ENCODE data around the gene CDADC1. TPM values are rescaled to one million over a fixed set of nuclear protein-coding genes. Genes with fewer than 3 reads are reported as not detected.

CDADC1 gene
- total RNA-seq, 1 experiment from 2014 or later: 7.6 TPM

DNA sequence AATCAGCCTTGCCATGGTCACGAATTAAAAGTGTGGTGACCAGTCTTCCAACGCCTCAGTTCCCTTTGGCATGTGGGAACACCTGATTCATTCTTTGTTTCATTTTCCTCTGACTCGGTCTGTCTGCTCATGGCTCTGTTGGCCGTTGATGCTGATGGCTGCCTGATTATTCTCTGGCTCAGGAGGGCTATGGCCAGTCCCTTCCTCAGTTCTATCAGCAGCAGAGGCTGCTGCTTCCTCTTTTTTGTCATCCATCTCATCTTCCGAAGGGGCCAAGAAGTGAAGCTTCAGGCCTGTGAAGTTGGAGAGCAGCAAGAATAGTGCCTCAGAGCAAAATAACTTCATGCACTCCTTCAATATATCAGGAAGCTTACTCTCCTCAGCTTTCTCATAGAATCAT lies 37.1 kb upstream of the CDADC1 start:
- intact Hi-C loops (cut with micrococcal nuclease): no loop called here
- H3K4me2 ChIP-seq (ENCODE audit: low read length): no peak overlapping the region
- H3K4me3 ChIP-seq (replicated peaks in 1 of 2; ENCODE audit: low read depth in 1 of 2, low read length in 2 of 2): no peak overlapping the region
- no peaks in the 10 kb centered on the region for H3K9me3 ChIP-seq (ENCODE audit: control insufficient read depth in 1 of 2, insufficient read depth in 1 of 2, low read depth in 1 of 2, low read length in 2 of 2)
- H4K20me1 ChIP-seq (ENCODE audit: insufficient read depth): no peaks in the 10 kb centered on the region
- H2AFZ ChIP-seq (ENCODE audit: low read depth, low read length, poor library complexity, severe bottlenecking): no peak overlapping the region
- H3K36me3 ChIP-seq (ENCODE audit: control insufficient read depth in 1 of 2, insufficient read depth in 2 of 2, low read length in 2 of 2): 0 out of 4 replicates have a peak, but pooled peaks cover 6% of the 10 kb centered on the region in 2 experiments
- BruUV-seq (replicated peaks): no TSS peak
- no peak overlapping the region for H3K9ac ChIP-seq (ENCODE audit: low read length)
- RAD21 ChIA-PET (ENCODE audit: low non-redundant PET in 1 of 2, low total read pairs in 2 of 2, uncharacterized antibody in 2 of 2, unreplicated experiment in 2 of 2): no interaction called here
- no peak for ATAC-seq
- no peak overlapping the region for H3K27ac ChIP-seq (ENCODE audit: low read depth, low read length)
- no peak for DNase-seq (ENCODE audit: low read depth, low spot score)
- CTCF ChIA-PET: no interaction called here
- TF ChIP-seq CEBPB (IDR thresholded peaks at IDR 0.05; ENCODE audit: low read depth) (no peak), FOSL1 (IDR thresholded peaks at IDR 0.05; ENCODE audit: low read depth) (no peak), CBX3 (IDR thresholded peaks at IDR 0.05; ENCODE audit: low read depth) (no peak)
- TF ChIP-seq, protein P1, sequence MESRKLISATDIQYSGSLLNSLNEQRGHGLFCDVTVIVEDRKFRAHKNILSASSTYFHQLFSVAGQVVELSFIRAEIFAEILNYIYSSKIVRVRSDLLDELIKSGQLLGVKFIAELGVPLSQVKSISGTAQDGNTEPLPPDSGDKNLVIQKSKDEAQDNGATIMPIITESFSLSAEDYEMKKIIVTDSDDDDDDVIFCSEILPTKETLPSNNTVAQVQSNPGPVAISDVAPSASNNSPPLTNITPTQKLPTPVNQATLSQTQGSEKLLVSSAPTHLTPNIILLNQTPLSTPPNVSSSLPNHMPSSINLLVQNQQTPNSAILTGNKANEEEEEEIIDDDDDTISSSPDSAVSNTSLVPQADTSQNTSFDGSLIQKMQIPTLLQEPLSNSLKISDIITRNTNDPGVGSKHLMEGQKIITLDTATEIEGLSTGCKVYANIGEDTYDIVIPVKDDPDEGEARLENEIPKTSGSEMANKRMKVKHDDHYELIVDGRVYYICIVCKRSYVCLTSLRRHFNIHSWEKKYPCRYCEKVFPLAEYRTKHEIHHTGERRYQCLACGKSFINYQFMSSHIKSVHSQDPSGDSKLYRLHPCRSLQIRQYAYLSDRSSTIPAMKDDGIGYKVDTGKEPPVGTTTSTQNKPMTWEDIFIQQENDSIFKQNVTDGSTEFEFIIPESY (IDR thresholded peaks at IDR 0.05; ENCODE audit: extremely low read depth, insufficient replicate concordance, low read length): no peak
- no peaks in the 10 kb centered on the region for H3K27me3 ChIP-seq (ENCODE audit: insufficient read depth, low read length)
- POLR2A ChIA-PET: no interaction called here
- peaks cover 3 to 9% of the 10 kb centered on the region in 2 experiments; a peak in 3 of 4 replicates for H3K4me1 ChIP-seq (ENCODE audit: control insufficient read depth in 1 of 2, insufficient read depth in 2 of 2, low read length in 2 of 2)
- no peaks in the 10 kb centered on the region for H3K9me2 ChIP-seq (ENCODE audit: insufficient read depth)
- no peaks in the 10 kb centered on the region for H3K79me2 ChIP-seq (ENCODE audit: insufficient read depth, low read length)

DNA sequence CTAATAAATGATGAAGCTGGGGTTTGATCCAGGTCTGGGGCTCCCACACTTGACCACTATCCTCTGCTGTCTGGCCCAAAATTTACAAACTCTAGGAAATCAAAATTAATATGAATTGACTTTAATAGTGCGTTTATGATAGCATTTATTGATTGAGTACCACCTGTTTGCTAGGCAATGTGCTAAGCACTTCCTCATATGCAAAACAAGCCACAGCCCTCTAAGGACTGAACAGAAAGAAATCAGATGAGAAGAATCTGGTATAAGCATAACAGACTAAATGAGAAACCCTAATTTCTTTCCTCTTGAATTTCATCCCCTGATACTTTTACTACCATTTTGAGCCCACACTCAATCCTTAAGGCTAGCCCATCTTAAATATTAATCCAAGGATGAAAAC lies 34.2 kb upstream of the CDADC1 start:
- RAD21 ChIA-PET (ENCODE audit: low non-redundant PET in 1 of 2, low total read pairs in 2 of 2, uncharacterized antibody in 2 of 2, unreplicated experiment in 2 of 2): no interaction called here
- no TSS peak for BruUV-seq (replicated peaks)
- H3K27ac ChIP-seq (ENCODE audit: low read depth, low read length): no peak overlapping the region
- no peaks in the 10 kb centered on the region for H3K36me3 ChIP-seq (ENCODE audit: control insufficient read depth in 1 of 2, insufficient read depth in 2 of 2, low read length in 2 of 2)
- DNase-seq (ENCODE audit: low read depth, low spot score): no peak
- no peak for ATAC-seq
- no peaks in the 10 kb centered on the region for H3K27me3 ChIP-seq (ENCODE audit: insufficient read depth, low read length)
- H3K4me2 ChIP-seq (ENCODE audit: low read length): no peak overlapping the region
- no peaks in the 10 kb centered on the region for H3K9me2 ChIP-seq (ENCODE audit: insufficient read depth)
- H3K9me3 ChIP-seq (ENCODE audit: control insufficient read depth in 1 of 2, insufficient read depth in 1 of 2, low read depth in 1 of 2, low read length in 2 of 2): no peaks in the 10 kb centered on the region
- CTCF ChIA-PET: no interaction called here
- H3K79me2 ChIP-seq (ENCODE audit: insufficient read depth, low read length): no peaks in the 10 kb centered on the region
- no peak overlapping the region for H3K4me3 ChIP-seq (replicated peaks in 1 of 2; ENCODE audit: low read depth in 1 of 2, low read length in 2 of 2)
- POLR2A ChIA-PET: no interaction called here
- H2AFZ ChIP-seq (ENCODE audit: low read depth, low read length, poor library complexity, severe bottlenecking): no peak overlapping the region
- H3K9ac ChIP-seq (ENCODE audit: low read length): no peak overlapping the region
- intact Hi-C loops (cut with micrococcal nuclease): no loop called here
- peaks cover 3 to 9% of the 10 kb centered on the region in 2 experiments; a peak in 3 of 4 replicates for H3K4me1 ChIP-seq (ENCODE audit: control insufficient read depth in 1 of 2, insufficient read depth in 2 of 2, low read length in 2 of 2)
- no peak for TF ChIP-seq EGR1 (IDR thresholded peaks at IDR 0.05; ENCODE audit: low read depth)
- no peak for TF ChIP-seq SRF (IDR thresholded peaks at IDR 0.05; ENCODE audit: low read depth)
- no peak for TF ChIP-seq RAD21 (IDR thresholded peaks at IDR 0.05; ENCODE audit: low read depth)
- TF ChIP-seq FOSL1 (IDR thresholded peaks at IDR 0.05; ENCODE audit: low read depth): no peak
- TF ChIP-seq EZH2 (IDR thresholded peaks at IDR 0.05): no peak
- TF ChIP-seq, protein P1 (IDR thresholded peaks at IDR 0.05; ENCODE audit: extremely low read depth, insufficient replicate concordance, low read length): no peak
- TF ChIP-seq TCF7L2 (IDR thresholded peaks at IDR 0.05; ENCODE audit: borderline replicate concordance, extremely low read depth, insufficient read depth, insufficient read length): no peak
- H4K20me1 ChIP-seq (ENCODE audit: insufficient read depth): no peaks in the 10 kb centered on the region
